T-helper 17 cell (primary cell): ENCODE data around the gene EPB42. TPM values are rescaled to one million over a fixed set of nuclear protein-coding genes. Genes with fewer than 3 reads are reported as not detected.

Experiments used
- total RNA-seq, 4 donors: library from RNA in 2 of 4; stranded (reverse) in 2 of 4; gene quantifications; one replicate each; pipeline ENCODE4 v1.2.3 and lab custom pipeline; 2022 to 2026

Gene EPB42
- total RNA-seq, 2 donors from 2014 or later: not detected

Other genes starting within 250 kb of the EPB42 start
- gene UBR1, start 115.0 kb downstream of the EPB42 start, total RNA-seq: 10 to 100 TPM; 42.4 to 56.7 TPM
- gene TMEM62, start 87.4 kb downstream of the EPB42 start, total RNA-seq: 10 to 100 TPM; 22.9 to 26.7 TPM
- 10 to 100 TPM; 73.5 to 93.6 TPM for gene CCNDBP1, start 35.6 kb downstream of the EPB42 start, total RNA-seq
- gene TGM5, start 45.9 kb upstream of the EPB42 start, total RNA-seq: not detected
- gene TGM7, start 81.2 kb upstream of the EPB42 start, total RNA-seq: not detected
- gene LCMT2, start 109.6 kb upstream of the EPB42 start, total RNA-seq: 1 to 10 TPM; 9.0 to 9.4 TPM
- gene ZSCAN29, start 150.0 kb upstream of the EPB42 start, total RNA-seq: 10 to 100 TPM; 12.5 to 15.9 TPM
- gene TUBGCP4, start 150.1 kb upstream of the EPB42 start, total RNA-seq: 10 to 100 TPM; 11.0 to 13.1 TPM